Mucosa of descending colon (tissue), 3 donors: ENCODE data around the gene PTGDR. TPM values are rescaled to one million over a fixed set of nuclear protein-coding genes. Genes with fewer than 3 reads are reported as not detected.
A peak's percentile ranks its signal among the peaks of the same experiment; 100 is the strongest.

Source experiments
- ATAC-seq: fragments of 200-7000 bp; cut with Tn5 transposase; one replicate; pipeline ENCODE4 v1.9.1; 2020; ENCODE audit warnings: mild to moderate bottlenecking, moderate library complexity
- DNase-seq, 3 donors: peaks; one replicate each; pipeline ENCODE4 v3.0.0-alpha.2; 2020
- H3K36me3 ChIP-seq: fragments of 200-600 bp; one replicate; pipeline ENCODE4 v1.8.0; 2021; ENCODE audit warnings: low read depth, mild to moderate bottlenecking
- H3K4me1 ChIP-seq: fragments of 200-600 bp; one replicate; pipeline ENCODE4 v1.8.0; 2021; ENCODE audit warnings: low read depth, mild to moderate bottlenecking
- H3K4me3 ChIP-seq: fragments of 200-600 bp; one replicate; pipeline ENCODE4 v1.8.0; 2021; ENCODE audit warnings: mild to moderate bottlenecking
- H3K9me3 ChIP-seq: fragments of 200-600 bp; one replicate; pipeline ENCODE4 v1.8.0; 2021; ENCODE audit warnings: mild to moderate bottlenecking
- CTCF ChIP-seq: fragments of 200-600 bp; IDR thresholded peaks from one replicate; pipeline ENCODE4 v1.8.0; 2022; ENCODE audit warnings: antibody characterized with exemption, mild to moderate bottlenecking
- intact Hi-C, 2 donors: fragments of 100-400 bp; cut with DNase I in 1 of 2; cut with micrococcal nuclease in 1 of 2; formaldehyde crosslinking; loops; one replicate each; pipeline versions ENCODE4 v1.11.0 to v1.11.1; 2022; cut with DNase I, micrococcal nuclease
- long read RNA-seq, 2 donors: library from polyadenylated mRNA; unstranded; transcript quantifications; one replicate each; pipeline ENCODE4 v2.0.0, GENCODE V29; 2019 to 2021
- total RNA-seq, 3 donors: library from RNA; stranded (reverse); fragmentation: NEBNext Ultra II Directional in 2 of 3; extraction: Animal tissue kit (Norgen Biotek cat#: 25700) in 2 of 3; gene quantifications; one replicate each; pipeline versions ENCODE4 v1.2.1 to v1.2.4, GENCODE V29; 2021 to 2023
- donor health status: DM: no; HTN: no; CAD: no; lungs with moderate emphysema.
- donor health status: DM: no; HTN: no; CAD: no.
- donor health status: DM: no; HTN: yes; CAD: no.

The PTGDR gene
- 10 to 100 TPM in 2 of 3 donors, 1 to 10 TPM in 1; 10.0 to 23.7 (median 20.9) TPM for total RNA-seq
- long read RNA-seq, donor 1, partial matches to known transcripts: 0 of 5 reads
- long read RNA-seq, donor 1, other reads (novel, unspliced or antisense): 3 of 5 reads
- long read RNA-seq, donor 2, transcript PTGDR-201 (2 exons, 2,942 nt): major isoform, 21 of 33 reads
- long read RNA-seq, donor 2, partial matches to known transcripts: 0 of 33 reads
- long read RNA-seq, donor 2, other reads (novel, unspliced or antisense): 12 of 33 reads

- no peaks in the 10 kb centered on the region for H3K36me3 ChIP-seq
- peaks cover 17% of the 10 kb centered on the region for H3K4me1 ChIP-seq
- intact Hi-C loops: no loop called here
- DNase-seq (peak; percentile 85 to 87 (median 87)), ATAC-seq (peak; percentile 90)
- no peak for TF ChIP-seq CTCF
- peak within 1 kb of the TSS; percentile 56 for H3K4me3 ChIP-seq
- H3K9me3 ChIP-seq: no peaks in the 10 kb centered on the region
Measured at GRCh38 chr14:52267501-52268278, at the start of gene PTGDR. PTGDR (plus strand) TSS chr14:52267698; CDS start chr14:52267815, 117 bp downstream.

GRCh38 chr14:52219488-52220084 lies 47.9 kb upstream of the PTGDR start:
- no peaks in the 10 kb centered on the region for H3K9me3 ChIP-seq
- no peak overlapping the region for H3K4me3 ChIP-seq
- ATAC-seq: no peak
- intact Hi-C loops: no loop called here
- H3K4me1 ChIP-seq: no peaks in the 10 kb centered on the region
- no peaks in the 10 kb centered on the region for H3K36me3 ChIP-seq
- DNase-seq: no peak
- no peak for TF ChIP-seq CTCF

- Histone ChIP-seq H3K36me3 (no peaks in the 10 kb centered on the region), H3K9me3 (no peaks in the 10 kb centered on the region), H3K4me3 (no peak overlapping the region), H3K4me1 (no peaks in the 10 kb centered on the region)
- TF ChIP-seq CTCF: no peak
- ATAC-seq (peak; percentile 60), DNase-seq (peak in 2 of 3 donors; percentile 16 to 29)
- intact Hi-C loops: no loop called here
Measured at GRCh38 chr14:52220924-52221811, 46.3 kb upstream of the PTGDR start.

- Histone ChIP-seq H3K4me1 (no peaks in the 10 kb centered on the region), H3K36me3 (no peaks in the 10 kb centered on the region), H3K9me3 (no peaks in the 10 kb centered on the region), H3K4me3 (no peak overlapping the region)
- DNase-seq: peak in 2 of 3 donors; percentile 41 to 47
- TF ChIP-seq CTCF: no peak
- peak; percentile 7 for ATAC-seq
- intact Hi-C loops: no loop called here
Measured at GRCh38 chr14:52222901-52223300, 44.6 kb upstream of the PTGDR start.

GRCh38 chr14:52227619-52228222 lies 39.8 kb upstream of the PTGDR start:
- no peaks in the 10 kb centered on the region for H3K9me3 ChIP-seq
- no peak for TF ChIP-seq CTCF
- peaks cover 6% of the 10 kb centered on the region for H3K4me1 ChIP-seq
- ATAC-seq (peak; percentile 88), DNase-seq (peak in 2 of 3 donors; percentile 44 to 72)
- no peaks in the 10 kb centered on the region for H3K36me3 ChIP-seq
- intact Hi-C loops: no loop called here
- no peak overlapping the region for H3K4me3 ChIP-seq
